ENCODE results near the gene ARX. TPM values are rescaled to one million over a fixed set of nuclear protein-coding genes. Genes with fewer than 3 reads are reported as not detected.

ARX gene
- total RNA-seq, 2 donors from 2014 or later: 0.09 to 9.3 TPM

DNA sequence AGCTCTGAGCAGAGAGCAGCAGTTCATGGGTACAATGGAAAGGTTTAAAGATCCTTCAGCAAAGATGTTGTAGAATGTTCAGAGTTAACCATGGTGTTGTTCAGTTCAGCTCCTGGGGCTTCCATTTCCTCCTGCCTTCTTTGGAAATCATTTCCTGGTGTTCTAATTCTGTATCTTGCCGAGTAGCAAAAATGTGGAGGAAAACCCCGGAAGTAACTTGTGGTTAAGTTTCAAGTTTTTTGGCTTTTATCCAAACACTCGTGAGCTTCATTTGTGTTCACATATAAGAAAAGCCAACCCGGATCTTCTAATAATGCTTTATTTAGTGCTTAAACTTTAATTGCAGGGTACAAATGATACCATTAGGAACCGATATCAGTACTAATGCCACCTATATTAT, 33.6 kb upstream of the ARX start:
- Histone ChIP-seq H3K4me3 (no peak overlapping the region), H3K36me3 (no peaks in the 10 kb centered on the region), H3K27ac (no peak overlapping the region), H3K27me3 (replicated peaks; ENCODE audit: insufficient read depth) (no peaks in the 10 kb centered on the region), H3K9me3 (no peaks in the 10 kb centered on the region), H3K4me1 (replicated peaks) (no peaks in the 10 kb centered on the region)
- 26% methylated on average over 5 of the region's 5 CpGs for WGBS
- TF ChIP-seq POLR2AphosphoS5 (IDR thresholded peaks at IDR 0.05) (no peak), POLR2A (IDR thresholded peaks at IDR 0.05) (no peak)
- TF ChIP-seq, protein P1, sequence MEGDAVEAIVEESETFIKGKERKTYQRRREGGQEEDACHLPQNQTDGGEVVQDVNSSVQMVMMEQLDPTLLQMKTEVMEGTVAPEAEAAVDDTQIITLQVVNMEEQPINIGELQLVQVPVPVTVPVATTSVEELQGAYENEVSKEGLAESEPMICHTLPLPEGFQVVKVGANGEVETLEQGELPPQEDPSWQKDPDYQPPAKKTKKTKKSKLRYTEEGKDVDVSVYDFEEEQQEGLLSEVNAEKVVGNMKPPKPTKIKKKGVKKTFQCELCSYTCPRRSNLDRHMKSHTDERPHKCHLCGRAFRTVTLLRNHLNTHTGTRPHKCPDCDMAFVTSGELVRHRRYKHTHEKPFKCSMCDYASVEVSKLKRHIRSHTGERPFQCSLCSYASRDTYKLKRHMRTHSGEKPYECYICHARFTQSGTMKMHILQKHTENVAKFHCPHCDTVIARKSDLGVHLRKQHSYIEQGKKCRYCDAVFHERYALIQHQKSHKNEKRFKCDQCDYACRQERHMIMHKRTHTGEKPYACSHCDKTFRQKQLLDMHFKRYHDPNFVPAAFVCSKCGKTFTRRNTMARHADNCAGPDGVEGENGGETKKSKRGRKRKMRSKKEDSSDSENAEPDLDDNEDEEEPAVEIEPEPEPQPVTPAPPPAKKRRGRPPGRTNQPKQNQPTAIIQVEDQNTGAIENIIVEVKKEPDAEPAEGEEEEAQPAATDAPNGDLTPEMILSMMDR (IDR thresholded peaks at IDR 0.05): no peak
- no peak for DNase-seq (ENCODE audit: low spot score)
- intact Hi-C loops (cut with DNase I): no loop called here

DNA sequence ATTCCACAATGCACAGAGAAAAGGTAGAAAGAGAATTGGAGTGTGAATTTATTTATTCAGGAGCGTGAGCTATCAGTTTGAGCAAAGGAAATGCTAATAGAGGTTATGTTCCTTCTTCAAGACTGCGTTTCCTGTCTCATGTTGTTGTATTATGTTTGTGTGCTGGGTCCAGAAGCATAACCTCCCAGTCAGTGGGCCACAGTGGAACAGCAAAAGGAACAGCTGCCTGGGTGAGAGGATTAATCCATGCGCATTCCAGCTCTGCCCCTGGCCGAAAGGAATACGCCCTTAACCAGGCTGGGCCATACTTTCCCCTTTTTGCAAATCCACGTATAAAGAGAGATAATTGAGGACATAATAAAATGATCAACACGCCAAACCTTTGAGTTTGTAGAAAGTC, 32.4 kb upstream of the ARX start:
- TF ChIP-seq POLR2AphosphoS5 (IDR thresholded peaks at IDR 0.05): no peak
- TF ChIP-seq POLR2A (IDR thresholded peaks at IDR 0.05): no peak
- TF ChIP-seq, protein P1 (IDR thresholded peaks at IDR 0.05): no peak
- 85% methylated on average over 7 of the region's 7 CpGs for WGBS
- intact Hi-C loops (cut with DNase I): no loop called here
- no peaks in the 10 kb centered on the region for H3K4me1 ChIP-seq (replicated peaks)
- no peaks in the 10 kb centered on the region for H3K36me3 ChIP-seq
- no peak overlapping the region for H3K27ac ChIP-seq
- no peaks in the 10 kb centered on the region for H3K27me3 ChIP-seq (replicated peaks; ENCODE audit: insufficient read depth)
- H3K4me3 ChIP-seq: no peak overlapping the region
- H3K9me3 ChIP-seq: no peaks in the 10 kb centered on the region
- DNase-seq (ENCODE audit: low spot score): no peak

DNA sequence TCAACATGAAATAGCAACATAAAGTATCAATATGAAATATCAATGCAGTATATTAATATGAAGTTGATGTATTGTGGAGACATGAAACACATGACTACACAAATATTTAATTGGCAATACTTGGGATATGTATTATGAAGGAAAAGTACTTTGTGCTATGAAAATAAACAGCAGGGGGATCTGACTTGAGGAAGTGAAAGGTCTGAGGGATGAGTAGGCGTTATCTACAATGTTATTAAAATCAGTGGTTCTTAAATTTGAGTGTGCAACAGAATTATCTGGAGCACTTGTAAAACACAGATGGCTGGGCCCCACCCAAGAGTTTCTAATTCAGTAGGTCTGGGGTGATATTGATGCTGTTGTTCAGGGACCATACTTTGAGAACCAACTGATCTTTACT, 27.4 kb upstream of the ARX start:
- Histone ChIP-seq H3K4me3 (no peak overlapping the region), H3K27ac (no peak overlapping the region), H3K36me3 (no peaks in the 10 kb centered on the region), H3K4me1 (replicated peaks) (no peaks in the 10 kb centered on the region), H3K27me3 (replicated peaks; ENCODE audit: insufficient read depth) (no peaks in the 10 kb centered on the region), H3K9me3 (no peaks in the 10 kb centered on the region)
- TF ChIP-seq, protein P1 (IDR thresholded peaks at IDR 0.05): no peak
- TF ChIP-seq POLR2A (IDR thresholded peaks at IDR 0.05) (no peak), POLR2AphosphoS5 (IDR thresholded peaks at IDR 0.05) (no peak)
- WGBS: 68% methylated on average over 1 of the region's 1 CpG
- no peak for DNase-seq (ENCODE audit: low spot score)
- intact Hi-C loops (cut with DNase I): no loop called here

DNA sequence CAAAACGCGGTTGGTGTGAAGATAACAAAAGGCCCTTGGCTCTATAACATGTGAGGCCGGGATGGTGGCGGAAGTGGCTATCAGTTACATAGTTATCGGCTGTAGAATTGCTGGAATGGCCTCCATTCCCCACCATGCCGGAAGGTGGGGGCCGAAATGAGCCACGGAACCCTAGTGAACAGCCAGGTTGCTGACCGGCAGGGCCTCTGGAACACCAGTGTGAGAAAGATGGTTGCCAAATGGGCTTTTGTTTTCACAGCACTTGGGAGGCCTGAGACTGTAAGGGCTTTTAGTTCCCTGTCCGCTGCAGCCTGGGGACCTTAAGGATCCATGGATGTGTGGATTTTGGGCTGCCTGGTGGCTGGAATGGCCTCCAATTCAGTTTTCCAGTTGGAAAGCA, 23.3 kb upstream of the ARX start:
- 94% methylated on average over 9 of the region's 10 CpGs for WGBS
- Histone ChIP-seq H3K27ac (no peak overlapping the region), H3K4me1 (replicated peaks) (no peaks in the 10 kb centered on the region), H3K9me3 (no peaks in the 10 kb centered on the region), H3K36me3 (no peaks in the 10 kb centered on the region), H3K27me3 (replicated peaks; ENCODE audit: insufficient read depth) (no peaks in the 10 kb centered on the region), H3K4me3 (no peak overlapping the region)
- DNase-seq (ENCODE audit: low spot score): no peak
- intact Hi-C loops (cut with DNase I): no loop called here
- TF ChIP-seq, protein P1 (IDR thresholded peaks at IDR 0.05): no peak
- no peak for TF ChIP-seq POLR2AphosphoS5 (IDR thresholded peaks at IDR 0.05)

DNA sequence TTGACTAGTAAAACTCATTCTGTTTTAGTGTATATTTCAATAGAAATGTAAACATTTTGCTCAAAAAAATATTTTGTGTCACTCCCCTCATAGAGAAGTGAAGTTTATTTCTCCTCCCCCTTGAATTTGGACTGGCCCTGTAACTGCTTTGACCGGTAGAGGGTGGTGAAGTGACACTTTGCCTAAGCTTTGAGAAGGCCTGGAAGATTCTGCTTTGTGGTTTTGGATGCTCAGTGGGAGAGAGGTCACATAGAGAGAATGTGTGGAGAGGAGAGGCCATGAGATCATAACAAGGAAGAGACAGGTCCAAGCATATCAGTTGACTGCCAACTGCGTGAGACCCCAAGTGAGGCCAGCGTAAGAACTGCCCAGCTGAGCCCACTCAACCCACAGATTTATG, 19.1 kb upstream of the ARX start:
- Histone ChIP-seq H3K4me3 (no peak overlapping the region), H3K36me3 (no peaks in the 10 kb centered on the region), H3K27me3 (replicated peaks; ENCODE audit: insufficient read depth) (no peaks in the 10 kb centered on the region), H3K4me1 (replicated peaks) (no peaks in the 10 kb centered on the region), H3K27ac (no peak overlapping the region), H3K9me3 (no peaks in the 10 kb centered on the region)
- TF ChIP-seq, protein P1 (IDR thresholded peaks at IDR 0.05): no peak
- no peak for TF ChIP-seq POLR2AphosphoS5 (IDR thresholded peaks at IDR 0.05)
- TF ChIP-seq POLR2A (IDR thresholded peaks at IDR 0.05): no peak
- DNase-seq (ENCODE audit: low spot score): no peak
- intact Hi-C loops (cut with DNase I): no loop called here
- WGBS: 75% methylated on average over 3 of the region's 3 CpGs
